H1 (cell line): Measurements from ENCODE around the gene ZNF648. TPM values are rescaled to one million over a fixed set of nuclear protein-coding genes. Genes with fewer than 3 reads are reported as not detected.

ENCODE experiments used
- ATF2 ChIP-seq: IDR thresholded peaks from 2 replicates; pipeline ENCODE4 v1.6.1; 2012; ENCODE audit warnings: low read length, inconsistent platforms
- FOSL1 ChIP-seq: IDR thresholded peaks from 2 replicates; pipeline ENCODE4 v1.6.1; 2011; ENCODE audit warnings: mild to moderate bottlenecking, low read depth, low read length, moderate library complexity; ENCODE audit not compliant: insufficient read depth
- TAF7 ChIP-seq: optimal IDR thresholded peaks from 2 replicates; pipeline ENCODE3; 2011; ENCODE audit warnings: low read depth, mild to moderate bottlenecking, inconsistent platforms, low read length, moderate library complexity, borderline replicate concordance
- polyA plus RNA-seq, 7 experiments: library from polyadenylated mRNA; depleted of rRNA in 3 of 7; stranded (reverse) in 5 of 7; unstranded in 2 of 7; fragments of >200 nt in 5 of 7; fragments of 200-250 nt in 2 of 7; gene quantifications; 1 replicate in 5 of 7; 2 replicates in 1 of 7; 4 replicates in 1 of 7; pipeline versions ENCODE4 v1.2.1 to v1.2.3, GENCODE V29; 2011 to 2013; ENCODE audit warnings: missing spikeins in 2 of 7, mixed read lengths in 2 of 7
- total RNA-seq: library from RNA; stranded (reverse); fragmentation: NEBNext Ultra II Directional; extraction: Animal tissue kit (Norgen Biotek cat#: 25700); gene quantifications from 2 replicates; pipeline ENCODE4 v1.2.1, GENCODE V29; 2021

Gene ZNF648
- total and polyA plus RNA-seq, 2 of the 8 experiments (the other 6 are each of a cell fraction or from before 2014, with no cell fraction given), result 0.20 to 0.53 TPM

GRCh38 chr1:182038220-182038619 is 23.3 kb downstream of the ZNF648 start (continued):
- no peak for TF ChIP-seq ATF2
- TF ChIP-seq FOSL1, result no peak
- TF ChIP-seq TAF7, result no peak
